ENCODE results near the gene TBPL2.

Gene TBPL2

GRCh38 chr14:55414551-55414950, 25.9 kb downstream of the TBPL2 start:
- DNase-seq (ENCODE audit: low read depth in 1 of 2, low spot score in 1 of 2) = no peak
- H3K27me3 ChIP-seq (ENCODE audit: insufficient read depth, poor library complexity, severe bottlenecking) = no peaks in the 10 kb centered on the region

DNA sequence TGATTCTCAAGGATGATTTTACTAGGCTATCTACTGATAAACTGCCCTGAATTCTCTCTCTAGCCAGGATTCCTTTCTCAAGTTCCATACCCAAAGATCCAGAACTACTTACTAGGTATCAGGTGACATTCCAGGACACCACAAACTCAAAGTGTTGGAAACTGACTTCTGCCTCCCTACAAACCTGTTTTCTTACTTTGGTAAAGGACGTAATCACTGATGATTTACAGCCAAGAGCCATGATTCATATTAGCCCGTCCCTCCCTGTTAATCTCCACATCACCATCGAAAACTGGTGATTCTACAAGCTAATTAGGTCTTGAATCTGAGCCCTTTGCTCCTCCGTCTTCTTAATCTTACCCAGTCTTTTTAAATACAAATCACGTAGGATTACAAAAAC, 27.7 kb downstream of the TBPL2 start:
- H3K4me3 ChIP-seq (replicated peaks; ENCODE audit: insufficient read depth, low read length) = no peak overlapping the region
- H3K27ac ChIP-seq (replicated peaks) = no peak overlapping the region
- H3K27me3 ChIP-seq (ENCODE audit: insufficient read depth, poor library complexity, severe bottlenecking) = no peaks in the 10 kb centered on the region
- DNase-seq (ENCODE audit: low read depth in 1 of 2, low spot score in 1 of 2) = no peak
- TF ChIP-seq GABPA (IDR thresholded peaks at IDR 0.05; ENCODE audit: low read depth) = no peak
- TF ChIP-seq SPI1 (IDR thresholded peaks at IDR 0.05; ENCODE audit: borderline replicate concordance, low read depth) = no peak
- no peak for TF ChIP-seq CTCF (IDR thresholded peaks at IDR 0.05; ENCODE audit: insufficient read depth, low read length)
- TF ChIP-seq POLR2AphosphoS5 (IDR thresholded peaks at IDR 0.05; ENCODE audit: low read depth) = no peak
- TF ChIP-seq, protein P1, sequence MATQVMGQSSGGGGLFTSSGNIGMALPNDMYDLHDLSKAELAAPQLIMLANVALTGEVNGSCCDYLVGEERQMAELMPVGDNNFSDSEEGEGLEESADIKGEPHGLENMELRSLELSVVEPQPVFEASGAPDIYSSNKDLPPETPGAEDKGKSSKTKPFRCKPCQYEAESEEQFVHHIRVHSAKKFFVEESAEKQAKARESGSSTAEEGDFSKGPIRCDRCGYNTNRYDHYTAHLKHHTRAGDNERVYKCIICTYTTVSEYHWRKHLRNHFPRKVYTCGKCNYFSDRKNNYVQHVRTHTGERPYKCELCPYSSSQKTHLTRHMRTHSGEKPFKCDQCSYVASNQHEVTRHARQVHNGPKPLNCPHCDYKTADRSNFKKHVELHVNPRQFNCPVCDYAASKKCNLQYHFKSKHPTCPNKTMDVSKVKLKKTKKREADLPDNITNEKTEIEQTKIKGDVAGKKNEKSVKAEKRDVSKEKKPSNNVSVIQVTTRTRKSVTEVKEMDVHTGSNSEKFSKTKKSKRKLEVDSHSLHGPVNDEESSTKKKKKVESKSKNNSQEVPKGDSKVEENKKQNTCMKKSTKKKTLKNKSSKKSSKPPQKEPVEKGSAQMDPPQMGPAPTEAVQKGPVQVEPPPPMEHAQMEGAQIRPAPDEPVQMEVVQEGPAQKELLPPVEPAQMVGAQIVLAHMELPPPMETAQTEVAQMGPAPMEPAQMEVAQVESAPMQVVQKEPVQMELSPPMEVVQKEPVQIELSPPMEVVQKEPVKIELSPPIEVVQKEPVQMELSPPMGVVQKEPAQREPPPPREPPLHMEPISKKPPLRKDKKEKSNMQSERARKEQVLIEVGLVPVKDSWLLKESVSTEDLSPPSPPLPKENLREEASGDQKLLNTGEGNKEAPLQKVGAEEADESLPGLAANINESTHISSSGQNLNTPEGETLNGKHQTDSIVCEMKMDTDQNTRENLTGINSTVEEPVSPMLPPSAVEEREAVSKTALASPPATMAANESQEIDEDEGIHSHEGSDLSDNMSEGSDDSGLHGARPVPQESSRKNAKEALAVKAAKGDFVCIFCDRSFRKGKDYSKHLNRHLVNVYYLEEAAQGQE (IDR thresholded peaks at IDR 0.05; ENCODE audit: insufficient replicate concordance, low read depth) = no peak

More at GRCh38 chr14:55414551-55414950, 25.9 kb downstream of the TBPL2 start:
- no peak for TF ChIP-seq POLR2AphosphoS5 (IDR thresholded peaks at IDR 0.05; ENCODE audit: low read depth)
- TF ChIP-seq, protein P1 (IDR thresholded peaks at IDR 0.05; ENCODE audit: insufficient replicate concordance, low read depth) = no peak
- no peak for TF ChIP-seq SPI1 (IDR thresholded peaks at IDR 0.05; ENCODE audit: borderline replicate concordance, low read depth)
- no peak for TF ChIP-seq CTCF (IDR thresholded peaks at IDR 0.05; ENCODE audit: insufficient read depth, low read length)
- no peak for TF ChIP-seq GABPA (IDR thresholded peaks at IDR 0.05; ENCODE audit: low read depth)
- Histone ChIP-seq H3K4me3 (replicated peaks; ENCODE audit: insufficient read depth, low read length) (no peak overlapping the region), H3K27ac (replicated peaks) (no peak overlapping the region)

DNA sequence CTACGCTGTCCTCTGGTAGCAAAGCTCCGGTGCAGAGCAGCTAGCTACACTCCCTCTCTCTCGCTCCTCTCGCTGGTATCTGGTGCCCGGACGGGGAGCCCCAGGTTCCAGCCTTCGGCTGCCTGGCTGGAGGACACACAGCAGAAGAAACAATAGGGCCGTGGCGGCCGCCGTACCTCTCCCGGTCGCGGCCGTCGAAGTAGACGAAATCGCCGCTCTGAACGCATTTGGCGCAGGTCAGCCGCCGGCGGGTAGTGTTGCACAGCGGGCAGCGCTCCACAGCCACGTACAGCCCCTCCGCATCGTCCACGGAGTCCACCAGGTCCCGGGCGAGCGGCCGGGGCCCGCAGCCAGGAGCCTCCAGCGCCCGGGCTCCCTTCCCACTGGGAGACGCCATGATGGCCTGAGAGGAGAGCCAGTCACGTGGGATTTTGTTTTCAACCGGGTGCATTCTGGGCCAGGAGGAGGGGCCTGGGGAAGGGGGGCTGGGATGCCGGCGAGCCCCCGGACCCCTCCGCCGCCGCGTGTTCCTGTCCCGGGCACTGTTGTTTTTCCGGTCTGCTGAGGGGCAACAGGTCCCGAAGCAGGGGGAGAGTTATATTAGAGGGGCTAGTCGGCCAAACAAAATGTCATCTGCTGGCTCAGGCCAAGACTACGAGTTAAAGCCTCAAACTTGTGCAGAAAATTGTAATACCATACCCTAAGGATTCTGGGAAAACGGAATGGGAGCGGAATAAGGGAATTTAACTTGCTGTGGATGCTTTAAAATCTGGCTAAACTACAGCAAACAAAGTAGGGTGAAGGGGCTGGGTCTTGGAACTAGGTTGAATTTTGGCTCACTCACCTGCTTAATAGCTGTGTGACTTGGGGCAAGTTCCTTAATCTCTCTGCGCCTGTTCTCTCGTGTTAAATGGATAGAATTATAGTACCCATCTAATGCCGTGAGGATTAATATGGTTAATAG, 28.7 kb downstream of the TBPL2 start, which contains the start of gene ATG14:
Gene ATG14 (minus strand): TSS at position 405 of the 964 bp plus-strand sequence. CDS start 8 bp downstream, at position 397.
- peak within 1 kb of the TSS; percentile 97 for H3K4me3 ChIP-seq (replicated peaks; ENCODE audit: insufficient read depth, low read length)
- H3K27ac ChIP-seq (replicated peaks) = peak within 1 kb of the TSS; percentile 76
- H3K27me3 ChIP-seq (ENCODE audit: insufficient read depth, poor library complexity, severe bottlenecking) = no peaks in the 10 kb centered on the region
- DNase-seq (ENCODE audit: low read depth in 1 of 2, low spot score in 1 of 2) = peak; percentile 59 to 86
- TF ChIP-seq CTCF (IDR thresholded peaks at IDR 0.05; ENCODE audit: insufficient read depth, low read length) (no peak), POLR2AphosphoS5 (IDR thresholded peaks at IDR 0.05; ENCODE audit: low read depth) (peak; percentile 70)
- TF ChIP-seq, protein P1 (IDR thresholded peaks at IDR 0.05; ENCODE audit: insufficient replicate concordance, low read depth) = peak; percentile 44
